Measurements from ENCODE around the gene OSGEP. TPM values are rescaled to one million over a fixed set of nuclear protein-coding genes. Genes with fewer than 3 reads are reported as not detected.

Gene OSGEP
- total and polyA plus RNA-seq, 2 of the 13 experiments (the other 11 are each of a cell fraction or from before 2014, with no cell fraction given) = 39.7 to 41.1 TPM

GRCh38 chr14:20412876-20413743, 41.5 kb downstream of the OSGEP start, which contains the start of gene TEP1 (continued):
- TF ChIP-seq BCLAF1 (IDR thresholded peaks at IDR 0.05) (no peak), TEAD3 (CRISPR knock-in tag; optimal IDR thresholded peaks at IDR 0.05; ENCODE audit: borderline replicate concordance) (no peak), NCOA5 (CRISPR knock-in tag; IDR thresholded peaks at IDR 0.05) (no peak), FOXO1 (CRISPR knock-in tag; IDR thresholded peaks at IDR 0.05) (peak; percentile 30; the same call in 1 of the 2 replicates), RORA (CRISPR knock-in tag; IDR thresholded peaks at IDR 0.05) (peak; percentile 75; the same call in 1 of the 2 replicates), TP53 (CRISPR knock-in tag; conservative IDR thresholded peaks at IDR 0.05) (0 out of 2 replicates have a peak, but pooled peaks have one; percentile 27), MXD3 (CRISPR knock-in tag; IDR thresholded peaks at IDR 0.05) (peak; percentile 85), KAT8 (CRISPR knock-in tag; IDR thresholded peaks at IDR 0.05) (peak; percentile 90), ZNF18 (CRISPR knock-in tag; IDR thresholded peaks at IDR 0.05; ENCODE audit: insufficient replicate concordance) (peak; percentile 52), MYPOP (CRISPR knock-in tag; IDR thresholded peaks at IDR 0.05) (peak; percentile 83), MTERF4 (CRISPR knock-in tag; IDR thresholded peaks at IDR 0.05) (peak; percentile 92), ATF5 (CRISPR knock-in tag; IDR thresholded peaks at IDR 0.05; ENCODE audit: low read depth) (no peak), TCF12 (IDR thresholded peaks at IDR 0.05) (no peak), TCF12 (CRISPR knock-in tag; IDR thresholded peaks at IDR 0.05) (no peak; the same call in 1 of the 2 replicates), TFE3 (CRISPR knock-in tag; IDR thresholded peaks at IDR 0.05) (no peak), ZNF720 (CRISPR knock-in tag; IDR thresholded peaks at IDR 0.05) (no peak), ZBTB7A (CRISPR knock-in tag; IDR thresholded peaks at IDR 0.05) (no peak; the same call in 1 of the 2 replicates), ATF3 (CRISPR knock-in tag; IDR thresholded peaks at IDR 0.05) (no peak), SPEN (CRISPR knock-in tag; IDR thresholded peaks at IDR 0.05; ENCODE audit: low read depth) (no peak)
